ENCODE measurements around the gene GNAS.

GNAS gene

DNA sequence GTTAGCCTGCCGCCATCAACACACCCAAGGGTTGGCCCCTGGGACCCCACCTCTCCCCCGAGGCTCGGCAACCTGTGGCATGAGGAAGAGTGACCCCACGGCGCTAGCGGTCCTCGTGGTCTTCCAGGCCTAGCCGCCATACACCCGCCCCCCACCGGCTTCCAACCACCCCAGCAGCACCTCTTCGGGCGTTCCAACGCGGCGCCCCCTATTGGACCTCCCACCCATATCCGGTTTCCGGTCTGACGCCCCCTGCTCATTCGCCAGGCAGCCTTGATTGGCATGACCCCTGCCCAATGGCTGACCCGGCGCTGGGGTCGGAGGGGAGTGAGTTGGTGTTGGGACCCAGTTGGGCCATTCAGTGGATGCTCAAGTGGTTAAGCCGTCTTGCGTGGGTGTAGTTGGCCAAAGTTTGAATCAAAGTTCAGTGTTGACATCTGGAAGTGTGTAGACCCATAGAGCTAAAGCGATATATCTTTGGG, 1.8 kb upstream of the GNAS start, which contains the start of gene GNAS-AS1:
Gene GNAS-AS1 (minus strand): TSS at position 210 of the 482 bp plus-strand sequence.
- Histone ChIP-seq H4K20me1 (ENCODE audit: insufficient read depth, low read length) (no peaks in the 10 kb centered on the region), H3K36me3 (replicated peaks; ENCODE audit: low read depth, low read length) (peaks cover 2% of the 10 kb centered on the region), H3K4me1 (ENCODE audit: low read length) (peaks cover 4% of the 10 kb centered on the region), H3K9me3 (ENCODE audit: insufficient read depth, low read length) (no peaks in the 10 kb centered on the region), H3K79me2 (ENCODE audit: low read length) (peaks cover 32% of the 10 kb centered on the region), H3K27me3 (ENCODE audit: low read depth, low read length) (peaks cover 14% of the 10 kb centered on the region; the same call in 1 of the 2 replicates), H3K4me2 (ENCODE audit: low read length) (peak within 1 kb of the TSS; percentile 60), H3K9ac (ENCODE audit: low read length) (peak within 1 kb of the TSS; percentile 66), H3K4me3 (ENCODE audit: low read length) (peak within 1 kb of the TSS; percentile 83), H2AFZ (ENCODE audit: low read depth, low read length) (peak within 1 kb of the TSS; percentile 69; the same call in 1 of the 2 replicates), H3K27ac (ENCODE audit: low read length) (no peak within 1 kb of the TSS)
- TF ChIP-seq EZH2phosphoT487 (IDR thresholded peaks at IDR 0.05; ENCODE audit: low read depth) (no peak), CTCF (IDR thresholded peaks at IDR 0.05; ENCODE audit: low read depth, low read length) (no peak)

- H3K4me3 ChIP-seq (ENCODE audit: low read length), result peak overlapping the region; percentile 83
- no peak overlapping the region for H3K27ac ChIP-seq (ENCODE audit: low read length)
- peaks cover 4% of the 10 kb centered on the region for H3K4me1 ChIP-seq (ENCODE audit: low read length)
- H2AFZ ChIP-seq (ENCODE audit: low read depth, low read length), result peak overlapping the region; percentile 69; the same call in 1 of the 2 replicates
- no peak overlapping the region for H3K9ac ChIP-seq (ENCODE audit: low read length)
- peaks cover 2% of the 10 kb centered on the region for H3K36me3 ChIP-seq (replicated peaks; ENCODE audit: low read depth, low read length)
- H3K79me2 ChIP-seq (ENCODE audit: low read length), result peaks cover 32% of the 10 kb centered on the region
- peaks cover 9% of the 10 kb centered on the region; the same call in 1 of the 2 replicates for H3K27me3 ChIP-seq (ENCODE audit: low read depth, low read length)
- no peaks in the 10 kb centered on the region for H4K20me1 ChIP-seq (ENCODE audit: insufficient read depth, low read length)
- TF ChIP-seq EZH2phosphoT487 (IDR thresholded peaks at IDR 0.05; ENCODE audit: low read depth), result no peak
- TF ChIP-seq CTCF (IDR thresholded peaks at IDR 0.05; ENCODE audit: low read depth, low read length), result no peak
- H3K4me2 ChIP-seq (ENCODE audit: low read length), result peak overlapping the region; percentile 42
- no peaks in the 10 kb centered on the region for H3K9me3 ChIP-seq (ENCODE audit: insufficient read depth, low read length)
Observed at GRCh38 chr20:58851221-58851968, 1.1 kb upstream of the GNAS start.

DNA sequence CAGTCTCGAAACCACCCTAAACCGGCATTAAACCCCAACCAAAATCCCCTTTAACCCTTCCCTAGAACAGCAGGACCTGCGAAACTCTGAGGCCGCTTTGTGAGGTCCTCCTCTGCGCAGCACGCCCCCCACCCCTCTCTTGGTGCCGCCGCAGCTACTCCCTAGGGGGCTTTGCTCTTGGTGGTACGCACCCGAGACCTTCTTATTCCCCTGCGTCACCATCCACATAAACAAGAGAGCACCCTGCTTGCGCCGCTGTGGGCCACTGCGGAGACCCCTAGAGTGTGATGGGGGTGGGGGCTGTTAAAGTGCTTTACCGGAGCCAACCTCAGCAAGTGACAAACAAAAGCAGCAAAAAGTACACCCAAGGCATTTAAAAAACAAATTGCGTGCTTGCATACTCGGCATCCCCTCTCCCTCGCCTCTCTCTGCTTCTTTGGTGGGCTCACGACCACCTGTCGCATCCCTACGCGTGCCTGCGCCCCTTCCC, 502 bp upstream of the GNAS start:
- H3K27ac ChIP-seq (ENCODE audit: low read length), result no peak overlapping the region
- H3K4me2 ChIP-seq (ENCODE audit: low read length), result no peak overlapping the region
- no peak for TF ChIP-seq EZH2phosphoT487 (IDR thresholded peaks at IDR 0.05; ENCODE audit: low read depth)
- TF ChIP-seq CTCF (IDR thresholded peaks at IDR 0.05; ENCODE audit: low read depth, low read length), result no peak
- H3K27me3 ChIP-seq (ENCODE audit: low read depth, low read length), result peaks cover 6% of the 10 kb centered on the region; the same call in 1 of the 2 replicates
- peaks cover 2% of the 10 kb centered on the region for H3K36me3 ChIP-seq (replicated peaks; ENCODE audit: low read depth, low read length)
- H3K9me3 ChIP-seq (ENCODE audit: insufficient read depth, low read length), result no peaks in the 10 kb centered on the region
- H3K9ac ChIP-seq (ENCODE audit: low read length), result no peak overlapping the region
- no peak overlapping the region for H3K4me3 ChIP-seq (ENCODE audit: low read length)
- no peak overlapping the region for H2AFZ ChIP-seq (ENCODE audit: low read depth, low read length)
- H4K20me1 ChIP-seq (ENCODE audit: insufficient read depth, low read length), result no peaks in the 10 kb centered on the region
- H3K4me1 ChIP-seq (ENCODE audit: low read length), result peaks cover 4% of the 10 kb centered on the region
- peaks cover 32% of the 10 kb centered on the region for H3K79me2 ChIP-seq (ENCODE audit: low read length)

GRCh38 chr20:58853466-58853865, 950 bp downstream of the GNAS start:
- Histone ChIP-seq H3K79me2 (ENCODE audit: low read length) (peaks cover 26% of the 10 kb centered on the region), H3K9ac (ENCODE audit: low read length) (no peak overlapping the region), H3K27ac (ENCODE audit: low read length) (no peak overlapping the region), H3K9me3 (ENCODE audit: insufficient read depth, low read length) (no peaks in the 10 kb centered on the region), H3K4me1 (ENCODE audit: low read length) (peaks cover 4% of the 10 kb centered on the region), H3K4me3 (ENCODE audit: low read length) (no peak overlapping the region), H4K20me1 (ENCODE audit: insufficient read depth, low read length) (no peaks in the 10 kb centered on the region), H3K27me3 (ENCODE audit: low read depth, low read length) (peaks cover 15% of the 10 kb centered on the region), H3K4me2 (ENCODE audit: low read length) (no peak overlapping the region), H3K36me3 (replicated peaks; ENCODE audit: low read depth, low read length) (no peaks in the 10 kb centered on the region), H2AFZ (ENCODE audit: low read depth, low read length) (no peak overlapping the region)
- TF ChIP-seq CTCF (IDR thresholded peaks at IDR 0.05; ENCODE audit: low read depth, low read length) (no peak), EZH2phosphoT487 (IDR thresholded peaks at IDR 0.05; ENCODE audit: low read depth) (no peak)
